Bronchial epithelial cell (primary cell): Measurements from ENCODE around the gene ACVR2B. TPM values are rescaled to one million over a fixed set of nuclear protein-coding genes. Genes with fewer than 3 reads are reported as not detected.

Experiments
- DNase-seq: peaks from one replicate; pipeline ENCODE4 v3.0.0-alpha.2; 2010; ENCODE audit warnings: low read depth
- FAIRE-seq: peaks from 2 replicates; lab custom pipeline; 2011; peaks lifted over from hg19 to GRCh38; lab: Jason Lieb, UNC
- H3K27me3 ChIP-seq: 2 replicates; pipeline ENCODE4 v1.5.1; 2011; ENCODE audit warnings: low read length; ENCODE audit not compliant: control insufficient read depth, insufficient read depth
- H3K36me3 ChIP-seq: 2 replicates; pipeline ENCODE4 v1.5.1; 2011; ENCODE audit warnings: low read length; ENCODE audit not compliant: control insufficient read depth, insufficient read depth
- H3K4me3 ChIP-seq: 2 replicates; pipeline ENCODE4 v1.5.1; 2011; ENCODE audit warnings: mild to moderate bottlenecking, low read depth, low read length, control low read depth
- total RNA-seq: library from RNA; depleted of rRNA; stranded (reverse); fragments of >200 nt; gene quantifications from 2 replicates; pipeline ENCODE4 v1.2.1, GENCODE V29; 2014
- TF ChIP-seq, protein P1 (sequence below): IDR thresholded peaks from 2 replicates; pipeline ENCODE4 v1.5.1; 2011; ENCODE audit warnings: mild to moderate bottlenecking, moderate library complexity, low read length, control low read depth, inconsistent platforms; ENCODE audit not compliant: insufficient read depth, severe bottlenecking

Gene ACVR2B
- total RNA-seq, 1 donor from 2014 or later = 4.5 TPM

DNA sequence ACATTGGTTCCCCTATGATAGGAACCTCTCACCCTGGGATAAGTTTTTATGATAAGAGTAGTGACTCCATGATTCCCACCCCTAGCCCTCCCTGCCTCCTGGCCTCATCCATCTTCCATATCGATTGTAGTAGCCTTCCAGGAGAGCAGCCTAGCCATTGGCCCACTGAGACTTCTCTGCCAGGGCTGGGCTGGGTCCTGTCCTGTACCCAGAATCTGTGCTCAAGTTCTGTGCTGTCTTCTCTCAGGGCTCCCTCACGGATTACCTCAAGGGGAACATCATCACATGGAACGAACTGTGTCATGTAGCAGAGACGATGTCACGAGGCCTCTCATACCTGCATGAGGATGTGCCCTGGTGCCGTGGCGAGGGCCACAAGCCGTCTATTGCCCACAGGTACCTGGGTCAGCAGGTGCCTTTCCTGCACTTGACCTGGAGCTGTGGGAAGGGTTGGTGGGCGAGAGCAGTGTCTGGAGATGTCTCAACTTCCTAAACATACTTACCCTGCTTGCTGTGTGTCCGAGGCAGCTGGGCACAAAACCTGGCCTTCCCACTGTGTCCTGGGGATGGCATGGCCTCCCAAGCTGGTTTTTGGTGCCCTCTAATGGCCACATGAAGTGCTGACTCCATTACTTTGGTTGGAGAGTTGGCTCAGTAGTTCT lies 25.9 kb downstream of the ACVR2B start:
- DNase-seq (peak; percentile 49), FAIRE-seq (peak; percentile 72)
- no peaks in the 10 kb centered on the region for H3K27me3 ChIP-seq
- H3K4me3 ChIP-seq = no peak overlapping the region
- H3K36me3 ChIP-seq = peaks cover 5% of the 10 kb centered on the region
- TF ChIP-seq, protein P1, sequence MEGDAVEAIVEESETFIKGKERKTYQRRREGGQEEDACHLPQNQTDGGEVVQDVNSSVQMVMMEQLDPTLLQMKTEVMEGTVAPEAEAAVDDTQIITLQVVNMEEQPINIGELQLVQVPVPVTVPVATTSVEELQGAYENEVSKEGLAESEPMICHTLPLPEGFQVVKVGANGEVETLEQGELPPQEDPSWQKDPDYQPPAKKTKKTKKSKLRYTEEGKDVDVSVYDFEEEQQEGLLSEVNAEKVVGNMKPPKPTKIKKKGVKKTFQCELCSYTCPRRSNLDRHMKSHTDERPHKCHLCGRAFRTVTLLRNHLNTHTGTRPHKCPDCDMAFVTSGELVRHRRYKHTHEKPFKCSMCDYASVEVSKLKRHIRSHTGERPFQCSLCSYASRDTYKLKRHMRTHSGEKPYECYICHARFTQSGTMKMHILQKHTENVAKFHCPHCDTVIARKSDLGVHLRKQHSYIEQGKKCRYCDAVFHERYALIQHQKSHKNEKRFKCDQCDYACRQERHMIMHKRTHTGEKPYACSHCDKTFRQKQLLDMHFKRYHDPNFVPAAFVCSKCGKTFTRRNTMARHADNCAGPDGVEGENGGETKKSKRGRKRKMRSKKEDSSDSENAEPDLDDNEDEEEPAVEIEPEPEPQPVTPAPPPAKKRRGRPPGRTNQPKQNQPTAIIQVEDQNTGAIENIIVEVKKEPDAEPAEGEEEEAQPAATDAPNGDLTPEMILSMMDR = peak; percentile 85

GRCh38 chr3:38480093-38480445 lies 26.4 kb downstream of the ACVR2B start:
- Histone ChIP-seq H3K36me3 (peaks cover 5% of the 10 kb centered on the region), H3K27me3 (no peaks in the 10 kb centered on the region), H3K4me3 (no peak overlapping the region)
- TF ChIP-seq, protein P1 = no peak
- no peak for FAIRE-seq
- DNase-seq = no peak

DNA sequence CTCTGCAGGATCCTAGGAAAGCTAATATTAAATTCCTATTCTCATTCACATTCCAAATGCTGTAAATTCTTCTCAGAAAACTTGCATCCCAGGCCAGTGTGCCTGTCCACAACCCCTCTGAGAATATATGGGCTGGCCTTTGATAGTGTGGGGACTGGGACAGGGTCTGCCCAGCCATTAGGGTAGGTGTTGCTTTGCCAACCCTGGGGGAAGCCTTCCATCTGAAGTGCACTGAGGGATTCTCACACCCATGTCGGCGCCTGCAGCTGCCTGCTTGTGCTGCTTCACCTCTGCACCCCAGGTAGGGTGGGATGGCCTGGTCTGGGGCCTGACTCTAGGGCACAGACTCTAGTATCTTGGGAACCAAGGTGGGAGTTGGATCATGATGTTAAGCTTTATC lies 27.2 kb downstream of the ACVR2B start:
- peaks cover 5% of the 10 kb centered on the region for H3K36me3 ChIP-seq

GRCh38 chr3:38482951-38483350 lies 29.3 kb downstream of the ACVR2B start:
- FAIRE-seq (no peak), DNase-seq (no peak)
- H3K4me3 ChIP-seq = no peak overlapping the region
- H3K27me3 ChIP-seq = no peaks in the 10 kb centered on the region
- TF ChIP-seq, protein P1 = no peak
- H3K36me3 ChIP-seq = peaks cover 5% of the 10 kb centered on the region

More for the DNA sequence above, 27.2 kb downstream of the ACVR2B start:
- FAIRE-seq (no peak), DNase-seq (no peak)
- Histone ChIP-seq H3K27me3 (no peaks in the 10 kb centered on the region), H3K4me3 (no peak overlapping the region)
- TF ChIP-seq, protein P1 = no peak

GRCh38 chr3:38487323-38487722 lies 33.6 kb downstream of the ACVR2B start:
- DNase-seq (no peak), FAIRE-seq (no peak)
- peaks cover 1% of the 10 kb centered on the region for H3K36me3 ChIP-seq
- no peaks in the 10 kb centered on the region for H3K27me3 ChIP-seq
- no peak overlapping the region for H3K4me3 ChIP-seq
- TF ChIP-seq, protein P1 = no peak

- TF ChIP-seq, protein P1 = no peak
- no peaks in the 10 kb centered on the region for H3K27me3 ChIP-seq
- no peaks in the 10 kb centered on the region for H3K36me3 ChIP-seq
- FAIRE-seq (no peak), DNase-seq (no peak)
- no peak overlapping the region for H3K4me3 ChIP-seq
Observed at GRCh38 chr3:38488949-38489348, 35.3 kb downstream of the ACVR2B start.
